GM21390 (cell line): ENCODE data around the gene TSPAN9.

Experiments
- ATAC-seq: cut with Tn5 transposase; IDR thresholded peaks from one replicate; pipeline ENCODE4 v1.9.1; 2021; ENCODE audit not compliant: unreplicated experiment

The TSPAN9 gene

DNA sequence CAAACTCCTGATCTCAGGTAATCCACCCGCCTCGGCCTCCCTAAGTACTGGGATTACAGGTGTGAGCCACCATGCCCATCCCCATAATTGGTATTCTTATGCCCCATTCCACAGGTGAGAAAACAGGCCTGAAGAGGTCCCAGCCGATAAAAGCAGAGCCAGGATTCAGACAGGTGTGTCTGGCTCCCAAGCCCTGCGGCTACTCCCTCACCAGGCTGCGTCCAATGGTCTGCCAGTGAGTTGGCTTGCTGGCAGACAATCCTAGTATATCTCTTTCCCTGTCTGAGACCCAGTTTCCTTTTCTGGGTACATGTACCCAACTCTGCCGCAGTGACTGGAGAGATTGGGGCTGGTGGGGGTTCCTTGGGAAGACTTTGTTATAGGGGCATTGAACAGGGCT is 1.9 kb upstream of the TSPAN9 start:
- no peak for ATAC-seq

DNA sequence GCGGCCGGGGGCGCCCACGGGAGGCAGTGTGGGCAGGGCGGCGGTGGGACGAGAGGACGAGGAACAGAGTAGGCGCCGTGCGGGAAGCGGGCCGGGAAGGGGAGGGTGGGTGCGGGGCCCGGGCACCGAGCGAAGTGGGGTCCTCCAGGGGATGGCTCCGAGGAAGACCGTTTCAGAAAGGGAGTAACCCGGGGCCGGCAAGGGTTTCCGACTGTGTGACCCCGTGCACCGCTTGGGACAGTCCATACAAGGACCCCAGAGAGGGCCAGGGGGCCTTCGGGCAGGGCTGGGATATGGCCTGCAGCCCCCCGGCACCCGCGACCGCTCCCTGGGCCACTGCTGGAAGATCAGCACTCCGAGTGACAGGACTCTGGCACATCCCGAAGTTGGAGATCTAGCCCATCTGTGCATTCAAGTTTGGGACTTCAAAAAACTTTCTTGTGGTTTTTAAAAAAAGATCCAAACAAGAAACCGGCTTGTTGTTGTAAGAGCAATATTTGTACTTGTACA is 448 bp downstream of the TSPAN9 start:
- no peak for ATAC-seq

GRCh38 chr12:3078086-3078820 is 1.1 kb downstream of the TSPAN9 start:
- no peak for ATAC-seq

DNA sequence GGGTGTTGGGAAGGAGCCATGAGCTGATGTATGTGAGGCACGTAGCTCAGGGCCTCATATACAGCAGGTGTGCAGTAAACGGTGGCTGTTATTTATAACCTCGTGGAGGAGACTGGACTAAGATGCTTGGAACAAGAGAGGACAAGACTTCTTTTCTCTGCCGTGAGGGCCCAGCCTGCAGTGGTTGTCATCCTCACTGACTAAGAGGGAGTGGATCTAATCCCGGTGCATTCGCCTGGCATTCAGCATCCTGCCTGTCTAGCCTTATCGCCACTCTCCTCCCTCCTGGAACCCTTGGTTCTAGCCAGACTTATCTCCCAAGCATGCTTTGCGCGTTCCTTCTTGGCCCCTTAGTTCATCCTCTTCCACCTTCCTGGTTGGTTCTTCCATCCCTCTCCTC is 3.9 kb downstream of the TSPAN9 start:
- ATAC-seq, result no peak

DNA sequence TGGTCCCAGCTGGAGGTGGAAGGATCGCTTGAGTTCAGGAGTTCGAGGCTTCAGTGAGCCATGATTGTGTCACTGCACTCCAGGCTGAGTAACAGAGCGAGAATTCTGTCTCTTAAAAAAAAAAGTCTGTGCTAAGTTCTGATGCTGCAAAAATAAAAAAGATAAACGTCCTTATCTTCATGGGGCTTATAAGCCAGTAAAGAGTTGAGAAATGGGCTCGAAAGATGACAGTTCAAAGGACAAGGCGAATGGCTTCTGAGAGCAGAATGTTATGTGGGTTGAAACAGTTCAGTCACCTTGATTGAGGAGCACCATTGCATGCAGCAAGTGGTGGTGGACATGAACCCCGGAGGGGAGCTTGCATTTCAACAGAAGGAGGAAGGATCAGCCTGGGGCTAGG is 4.7 kb downstream of the TSPAN9 start:
- no peak for ATAC-seq

- no peak for ATAC-seq
Observed at GRCh38 chr12:3083241-3083920, 6.2 kb downstream of the TSPAN9 start.

GRCh38 chr12:3083921-3084347 is 6.8 kb downstream of the TSPAN9 start:
- ATAC-seq, result no peak

DNA sequence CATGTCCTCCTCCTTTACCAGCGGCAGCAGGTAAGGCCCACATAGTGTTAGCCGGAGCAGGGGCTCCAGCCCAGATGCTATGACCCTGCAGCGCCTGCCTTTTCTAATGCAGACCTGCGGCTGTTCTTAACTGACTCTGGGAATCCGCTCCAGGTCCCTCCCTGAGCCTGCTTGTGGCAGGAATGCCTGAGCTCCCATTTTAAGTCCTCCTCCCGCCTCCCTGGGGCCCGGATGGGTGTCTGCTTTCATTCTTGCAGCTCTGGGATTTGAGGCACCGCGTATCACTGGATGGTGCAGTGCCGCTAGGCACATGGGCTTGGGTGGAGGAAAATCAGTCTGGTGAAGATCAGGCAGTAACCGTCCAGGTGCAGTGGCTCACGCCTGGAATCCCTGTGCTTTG is 7.6 kb downstream of the TSPAN9 start:
- no peak for ATAC-seq

- no peak for ATAC-seq
Observed at GRCh38 chr12:3085341-3086139, 8.4 kb downstream of the TSPAN9 start.

DNA sequence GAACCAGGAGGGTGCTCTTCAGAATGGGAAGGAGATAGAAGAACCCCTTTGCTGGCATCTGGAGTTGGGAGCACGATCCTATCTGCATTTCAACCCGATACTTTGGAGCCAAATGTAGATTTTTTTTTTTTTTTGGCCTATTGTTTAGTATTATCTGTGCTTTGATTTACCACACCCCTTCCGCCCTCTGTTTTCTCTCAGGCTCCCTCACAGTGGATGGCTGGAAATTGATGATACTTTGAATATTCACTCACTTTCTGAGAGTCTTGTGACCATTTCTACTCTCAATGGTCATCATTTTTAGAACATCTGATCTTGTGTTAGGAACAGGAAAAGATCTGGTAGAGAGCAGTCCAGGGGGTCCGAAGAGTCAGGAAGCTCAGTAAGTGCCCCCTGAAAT is 9.0 kb downstream of the TSPAN9 start:
- ATAC-seq, result no peak

DNA sequence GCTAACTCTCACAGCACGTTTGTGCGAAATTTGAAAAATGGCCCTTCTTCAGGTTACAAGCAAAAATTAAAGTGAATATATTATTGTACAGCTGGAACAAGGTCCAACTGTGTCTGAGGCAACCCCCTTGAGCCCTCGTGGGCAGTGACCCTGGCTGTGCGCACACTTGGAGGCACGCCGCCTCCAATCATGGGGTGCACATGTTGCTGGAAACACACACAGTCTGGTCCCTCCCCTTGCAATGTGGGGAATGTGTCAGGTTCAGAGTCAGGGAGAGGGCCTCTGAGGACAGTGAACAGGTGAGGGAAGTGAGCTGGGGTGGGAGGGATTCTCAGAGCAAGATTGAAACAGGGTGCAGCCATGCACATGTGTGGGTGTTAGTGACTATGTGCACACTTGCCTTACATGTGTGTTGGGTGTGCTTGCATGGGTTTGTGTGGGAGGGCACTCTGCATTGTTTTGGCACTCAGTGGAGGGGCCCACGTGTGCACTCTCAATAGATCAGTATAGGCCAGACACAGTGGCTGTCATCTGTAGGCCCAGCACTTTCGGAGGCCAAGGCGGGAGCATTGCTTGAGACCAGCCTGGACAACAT is 9.6 kb downstream of the TSPAN9 start:
- ATAC-seq, result no peak

DNA sequence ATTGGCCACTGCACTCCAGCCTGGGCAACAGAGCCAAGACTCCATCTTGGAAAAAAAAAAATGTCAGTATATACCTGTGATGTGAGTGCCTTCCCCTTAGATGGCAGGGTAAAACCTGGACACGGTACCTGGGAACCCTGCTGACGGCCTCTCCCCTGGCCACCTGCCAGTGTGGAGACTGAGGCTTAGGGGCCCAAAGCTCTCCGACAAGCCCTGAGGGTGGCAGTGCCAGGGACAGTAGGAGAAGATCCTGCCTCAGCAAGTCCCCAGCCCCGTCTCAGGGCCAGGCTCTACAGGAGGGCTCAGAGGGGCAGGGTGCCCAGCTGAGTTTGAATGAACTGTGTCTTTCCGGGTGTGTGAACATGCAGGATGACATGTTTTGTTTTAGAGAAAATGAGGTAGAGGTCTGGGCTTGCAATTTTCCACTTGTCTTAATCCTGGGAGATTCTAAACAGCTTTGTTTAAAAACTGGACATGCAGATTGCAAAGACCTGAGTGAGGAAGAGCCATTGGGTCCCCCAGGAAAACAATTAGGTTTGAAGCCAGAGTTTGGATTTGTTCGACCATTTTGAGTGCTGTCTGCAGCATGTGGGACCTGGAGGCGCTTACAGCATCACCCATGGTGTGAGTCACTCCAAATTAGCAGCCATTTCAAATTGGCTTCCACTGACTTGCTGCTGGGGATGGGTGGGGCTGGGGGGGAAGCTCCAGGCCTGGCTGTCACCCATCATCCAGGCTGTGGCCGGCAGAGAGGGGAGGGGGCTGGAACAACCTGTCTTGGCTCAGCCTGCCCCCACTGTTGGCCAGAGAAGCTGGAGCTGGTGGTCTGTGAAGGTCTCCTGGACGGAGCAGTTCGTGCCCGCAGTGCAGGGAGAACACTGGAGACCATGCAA is 10.8 kb downstream of the TSPAN9 start:
- no peak for ATAC-seq

DNA sequence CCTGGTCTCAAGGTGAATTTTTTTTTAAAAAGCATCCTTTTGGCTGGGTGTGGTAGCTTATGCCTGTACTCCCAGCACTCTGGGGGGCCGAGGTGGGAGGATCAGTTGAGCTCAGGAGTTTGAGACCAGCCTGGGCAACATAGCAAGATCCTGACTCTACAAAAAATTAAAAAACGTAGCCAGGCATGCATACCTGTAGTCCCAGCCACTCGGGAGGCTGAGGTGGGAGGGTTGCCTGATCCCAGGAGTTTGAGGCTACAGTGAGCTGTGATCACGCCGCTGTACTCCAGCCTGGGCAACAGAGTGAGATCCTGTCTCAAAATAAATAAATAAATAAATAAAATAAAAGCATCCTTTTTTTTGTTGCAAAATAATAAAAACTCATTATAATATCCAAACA is 12.4 kb downstream of the TSPAN9 start:
- ATAC-seq, result no peak

- no peak for ATAC-seq
Observed at GRCh38 chr12:3090240-3091037, 13.3 kb downstream of the TSPAN9 start.

- ATAC-seq, result no peak
Observed at GRCh38 chr12:3091038-3091319, 13.8 kb downstream of the TSPAN9 start.

DNA sequence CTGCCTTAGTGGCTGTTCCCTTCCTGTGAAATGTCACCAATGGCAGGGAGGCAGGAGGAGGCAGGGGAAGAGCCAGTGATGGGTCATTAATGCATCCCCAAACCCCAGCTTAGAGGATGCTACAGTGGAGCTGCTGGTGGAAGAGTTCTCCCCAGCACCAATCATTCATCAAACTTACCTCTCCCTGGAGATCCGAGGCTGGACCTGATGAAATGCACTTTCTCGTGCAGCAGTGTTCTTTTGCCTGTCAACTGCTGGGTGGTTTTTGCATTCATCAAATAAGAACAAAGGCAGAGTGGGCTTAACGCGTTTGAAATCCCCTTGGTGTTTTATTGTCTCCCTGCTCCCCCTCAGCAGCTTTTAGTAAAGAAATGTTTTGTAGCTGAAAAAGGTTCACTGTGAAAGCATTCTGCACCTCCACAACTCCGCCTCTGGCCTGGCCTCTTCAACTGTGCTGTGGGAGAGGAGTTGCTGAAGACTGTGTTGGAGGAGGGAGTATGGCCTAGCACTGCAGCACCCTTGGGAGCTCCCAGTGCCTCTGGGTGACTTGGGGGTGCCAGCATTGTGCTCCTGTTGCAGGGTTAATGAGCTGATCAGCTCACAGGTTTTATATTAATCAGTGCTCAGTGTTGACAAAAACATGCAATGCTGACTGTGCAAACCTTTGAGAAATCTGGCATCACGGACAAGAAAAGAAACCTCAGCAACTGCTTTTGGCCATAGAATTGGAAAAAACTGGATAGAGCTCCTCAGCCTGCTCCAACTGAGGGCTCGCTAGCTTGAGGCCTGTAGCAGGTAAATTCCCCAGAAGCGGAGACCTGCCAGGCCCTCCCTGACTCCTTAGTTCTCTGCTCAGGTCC is 14.4 kb downstream of the TSPAN9 start:
- ATAC-seq, result no peak

DNA sequence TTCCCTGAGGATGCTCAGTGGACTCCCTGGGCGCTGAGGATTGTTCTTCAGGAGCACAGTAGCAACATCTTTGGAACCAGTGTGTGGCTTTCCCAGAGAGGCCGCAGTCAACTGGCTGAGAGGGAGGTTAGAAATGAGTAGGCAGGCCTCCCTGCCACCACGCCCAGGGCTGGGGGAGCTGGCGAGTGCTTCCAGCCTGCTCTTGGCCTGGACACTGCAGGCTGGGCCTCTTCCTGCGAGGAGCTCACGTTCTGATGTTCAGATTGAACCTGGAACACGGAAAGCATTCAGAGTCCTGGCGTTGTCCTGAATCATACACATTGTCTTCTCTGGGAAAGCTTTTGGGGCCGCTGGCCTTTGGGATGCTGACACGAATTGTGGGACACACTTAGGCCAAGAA is 15.6 kb downstream of the TSPAN9 start:
- no peak for ATAC-seq

GRCh38 chr12:3097186-3097804 is 20.1 kb downstream of the TSPAN9 start:
- no peak for ATAC-seq
